Measurements from ENCODE around the gene GPR137C.

GPR137C gene

DNA sequence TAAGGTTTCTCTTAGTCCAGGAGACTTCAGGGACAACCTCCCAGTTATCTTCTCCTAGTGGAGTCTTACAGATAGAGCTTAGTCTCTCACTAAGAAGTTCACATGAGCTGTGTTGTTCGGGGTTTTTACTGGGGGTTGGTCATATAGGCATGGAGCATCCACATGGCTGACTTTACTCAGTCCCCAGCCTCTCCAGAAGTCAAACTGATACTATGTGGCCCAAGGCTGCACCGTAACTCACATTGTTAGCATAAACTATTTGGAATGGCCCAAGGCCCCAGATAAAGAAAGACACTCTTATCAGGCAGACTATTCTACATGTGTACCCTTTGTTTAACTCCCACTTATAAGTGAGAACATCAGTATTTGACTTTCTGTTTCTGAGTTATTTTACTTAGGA, 23.2 kb downstream of the GPR137C start:
- no peak for DNase-seq

DNA sequence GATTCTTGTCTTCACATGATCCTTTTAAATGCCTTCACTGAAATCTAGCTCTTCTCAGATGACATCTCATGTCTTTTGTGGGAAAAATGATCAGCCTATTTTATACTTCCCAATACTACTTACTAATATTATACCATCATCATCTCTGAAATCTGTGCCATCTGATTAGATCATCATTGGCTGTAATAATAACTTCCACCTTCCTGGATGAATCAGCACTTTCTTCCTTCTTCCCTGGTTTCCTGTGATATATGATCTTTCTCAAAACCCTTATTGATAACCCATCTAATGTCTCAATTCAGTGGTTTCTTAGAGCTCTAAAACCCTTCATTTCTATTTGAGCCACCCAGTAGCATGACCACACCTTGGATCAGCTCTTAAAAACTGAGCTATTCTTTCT, 30.9 kb downstream of the GPR137C start:
- DNase-seq = no peak

- DNase-seq = no peak
Observed at GRCh38 chr14:52589646-52590045, 37.0 kb downstream of the GPR137C start.

DNA sequence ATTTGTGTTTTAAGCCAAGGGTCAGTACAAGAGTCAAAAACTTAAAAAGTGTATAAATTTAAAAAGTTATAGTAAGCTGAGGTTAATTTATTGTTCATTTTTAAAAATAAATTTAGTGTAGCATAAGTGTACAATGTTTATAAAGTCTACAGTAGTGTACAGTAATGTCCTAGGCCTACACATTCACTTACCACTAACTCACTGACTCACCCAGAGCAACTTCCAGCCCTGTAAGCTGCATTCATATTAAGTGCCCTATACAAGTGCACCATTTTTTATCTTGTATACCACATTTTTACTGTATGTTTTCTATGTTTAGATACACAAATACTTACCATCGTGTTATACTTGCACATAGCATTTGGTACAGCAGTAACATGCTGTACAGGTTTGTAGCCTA, 37.7 kb downstream of the GPR137C start:
- no peak for DNase-seq

- no peak for DNase-seq
Observed at GRCh38 chr14:52596320-52596719, 43.7 kb downstream of the GPR137C start.

- DNase-seq = no peak
Observed at GRCh38 chr14:52596861-52597260, 44.2 kb downstream of the GPR137C start.

DNA sequence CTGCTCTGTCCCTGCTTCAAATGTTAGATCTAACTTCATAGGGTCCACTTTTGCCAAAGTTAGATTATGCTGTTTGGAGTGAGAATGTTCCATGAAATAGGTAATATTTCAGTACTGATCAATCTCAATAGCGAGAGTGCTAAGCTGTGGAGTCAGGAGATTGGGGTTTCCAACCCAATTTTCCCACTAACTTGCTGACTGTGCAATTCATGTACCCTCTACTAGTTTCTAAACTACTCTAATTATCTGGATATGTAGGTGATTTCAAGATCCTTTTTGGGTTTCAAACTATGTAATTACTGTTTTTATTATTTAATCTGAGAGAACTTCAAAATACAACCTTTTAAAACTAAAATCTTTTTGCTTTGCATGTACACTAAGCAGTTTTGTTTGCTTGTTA, 45.9 kb downstream of the GPR137C start:
- DNase-seq = no peak

- DNase-seq = no peak
Observed at GRCh38 chr14:52599974-52600373, 47.3 kb downstream of the GPR137C start.

DNA sequence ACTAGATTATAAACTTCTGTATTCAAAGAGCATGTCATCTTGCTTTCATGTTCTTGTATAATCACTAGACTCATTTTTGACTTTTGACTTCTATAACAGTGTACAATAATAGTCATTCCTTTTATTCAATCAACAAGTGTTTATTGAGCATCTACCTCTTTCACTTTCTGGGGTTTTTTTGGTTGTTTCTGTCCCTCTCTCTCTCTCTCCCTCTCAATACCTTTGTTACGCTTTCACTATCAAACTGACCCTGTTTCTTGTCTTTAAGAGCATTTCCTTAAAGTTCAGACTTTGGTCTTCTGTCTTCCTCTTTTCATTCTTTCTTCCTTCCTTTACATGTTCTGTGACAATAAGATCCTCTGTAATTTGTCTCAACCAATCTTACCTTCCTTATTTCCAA, 49.5 kb downstream of the GPR137C start:
- DNase-seq = no peak

GRCh38 chr14:52607061-52607460, 54.4 kb downstream of the GPR137C start:
- no peak for DNase-seq

DNA sequence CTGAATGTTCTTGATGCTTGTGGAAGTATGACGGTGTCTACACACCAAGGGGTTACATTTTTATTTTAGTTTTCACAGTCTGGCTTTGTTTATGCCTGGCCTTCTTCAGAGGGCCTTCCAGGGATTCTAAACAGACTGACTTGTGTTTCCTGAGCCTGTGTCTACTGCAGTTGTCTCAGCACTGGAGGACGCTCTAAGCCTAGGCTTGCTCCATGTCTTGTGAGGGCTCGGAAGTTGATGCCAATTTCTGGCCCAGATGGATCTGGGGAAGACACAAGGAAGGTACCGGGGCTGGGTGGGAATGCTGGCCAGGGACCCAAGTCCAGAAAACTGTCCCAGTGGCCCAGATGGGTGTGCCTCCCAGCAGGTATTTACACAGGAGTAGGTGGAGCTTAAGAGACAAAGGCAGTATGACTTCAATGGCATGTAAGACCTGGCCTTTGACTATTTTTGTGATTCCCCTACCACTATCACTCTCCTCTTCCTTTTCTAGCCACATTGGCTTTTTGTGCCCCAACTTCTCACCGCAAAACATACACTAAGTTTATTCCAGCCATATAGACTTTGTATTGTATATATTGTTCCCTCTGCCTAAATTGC, 56.9 kb downstream of the GPR137C start:
- DNase-seq = no peak

DNA sequence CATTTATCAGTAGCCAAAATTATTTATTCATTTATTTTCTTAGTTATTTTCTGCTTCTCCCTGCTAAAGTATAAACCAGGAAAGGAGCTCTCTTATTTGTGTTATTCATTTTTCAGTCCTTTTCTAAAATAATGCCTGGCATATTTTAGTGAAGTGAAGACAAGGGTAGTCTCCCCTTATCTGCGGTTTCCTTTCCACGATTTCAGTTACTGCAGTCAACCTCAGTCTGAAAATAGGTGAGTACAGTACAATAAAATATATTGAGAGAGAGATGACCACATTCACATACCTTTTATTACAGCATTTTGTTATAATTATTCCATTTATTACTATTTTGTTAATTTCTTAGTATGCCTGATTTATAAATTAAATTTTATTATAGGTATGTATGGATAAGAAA, 57.6 kb downstream of the GPR137C start:
- no peak for DNase-seq

- DNase-seq = no peak
Observed at GRCh38 chr14:52618602-52619001, 66.0 kb downstream of the GPR137C start.

- no peak for DNase-seq
Observed at GRCh38 chr14:52619687-52620086, 67.1 kb downstream of the GPR137C start.

- DNase-seq = no peak
Observed at GRCh38 chr14:52640137-52640536, 87.5 kb downstream of the GPR137C start.

DNA sequence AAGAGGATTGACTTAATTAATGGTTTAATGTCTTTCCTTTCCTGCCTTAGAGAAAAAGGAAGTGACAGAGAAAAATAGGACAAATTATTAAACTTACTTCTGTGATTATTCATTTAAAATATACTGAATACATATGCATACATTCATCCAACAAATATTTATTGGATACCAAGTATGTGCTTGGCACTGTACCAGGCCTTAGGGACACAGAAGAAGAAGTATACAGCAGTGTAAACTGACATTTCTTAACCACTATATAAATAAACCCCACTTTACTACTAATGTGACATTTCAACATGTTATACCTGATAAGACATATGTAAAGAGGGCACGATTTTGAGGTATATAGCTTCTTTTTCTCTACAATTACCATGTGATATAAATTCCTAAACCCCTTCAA, 89.1 kb downstream of the GPR137C start:
- no peak for DNase-seq

GRCh38 chr14:52649511-52649910, 96.9 kb downstream of the GPR137C start:
- DNase-seq = no peak

DNA sequence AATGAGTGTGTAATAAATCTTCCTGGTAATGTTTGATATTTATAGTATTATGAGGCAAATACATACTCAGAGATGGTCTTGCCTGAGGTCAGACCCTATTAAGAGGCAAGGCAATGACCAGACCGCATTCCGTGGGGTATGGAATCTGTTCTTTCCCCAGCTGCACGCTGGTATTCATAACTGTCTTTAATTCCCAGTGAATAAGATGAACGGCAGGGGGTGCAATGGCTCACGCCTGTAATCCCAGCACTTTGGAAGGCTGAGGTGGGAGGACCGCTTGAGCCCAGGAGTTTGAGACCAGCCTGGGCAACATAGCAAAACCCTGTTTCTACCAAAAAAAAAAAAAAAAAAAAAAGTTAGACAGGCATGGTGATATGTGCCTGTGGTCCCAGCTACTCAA, 98.1 kb downstream of the GPR137C start:
- DNase-seq = no peak

DNA sequence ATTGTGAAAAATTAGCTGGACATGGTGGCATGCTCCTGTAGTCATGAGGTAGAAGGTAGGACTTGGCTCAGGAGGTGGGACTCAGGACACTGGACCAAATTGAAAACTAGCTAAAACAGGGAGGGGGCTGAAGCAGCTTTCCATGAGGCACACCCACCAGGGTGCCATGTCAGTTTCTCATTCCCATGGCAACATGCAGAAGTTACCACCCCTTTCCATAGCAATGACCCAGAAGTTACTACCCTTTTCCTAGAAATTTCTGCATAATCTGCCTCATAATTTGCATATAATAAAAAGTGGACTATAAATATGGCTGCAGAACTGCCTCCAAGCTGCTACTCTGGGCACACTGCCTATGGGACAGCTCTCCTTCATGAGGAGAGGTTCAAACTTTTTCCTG, 104.3 kb downstream of the GPR137C start:
- DNase-seq = no peak

DNA sequence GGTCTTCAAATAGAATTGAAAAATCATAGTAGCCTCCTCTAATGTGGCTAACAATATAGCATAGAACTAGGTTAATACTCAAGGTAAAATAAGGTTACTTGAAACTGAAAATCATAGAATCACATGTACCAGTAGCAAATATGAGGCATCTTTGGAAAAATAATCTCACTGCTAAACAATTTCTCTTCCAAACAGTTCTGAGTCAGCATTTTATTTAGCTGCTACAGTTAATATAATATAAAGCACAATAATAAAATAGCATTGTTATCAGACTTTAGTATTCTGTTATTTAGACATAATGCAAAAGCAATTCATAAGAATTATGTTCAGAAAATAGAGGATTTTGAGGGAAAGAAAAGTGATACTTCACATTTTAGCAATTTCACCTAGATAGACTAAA, 107.7 kb downstream of the GPR137C start:
- no peak for DNase-seq

- DNase-seq = no peak
Observed at GRCh38 chr14:52660832-52661231, 108.2 kb downstream of the GPR137C start.

DNA sequence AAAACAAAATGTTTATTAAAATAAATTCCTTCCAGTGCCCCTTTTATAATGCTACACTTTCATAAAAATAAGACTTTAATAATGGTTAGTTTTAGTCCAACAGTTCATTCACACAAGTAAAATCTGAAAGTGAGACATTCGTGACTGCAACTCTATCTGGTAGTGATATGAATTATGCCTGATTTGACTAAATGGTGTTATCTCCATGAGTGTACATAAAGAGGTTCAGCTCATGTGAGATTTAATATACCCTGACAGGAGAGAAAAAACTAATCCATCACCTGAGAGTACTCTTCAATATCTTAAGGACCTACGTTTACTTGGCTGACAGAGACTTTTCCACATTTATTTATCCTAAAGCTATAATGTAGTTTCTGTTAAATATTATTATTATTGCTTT, 108.7 kb downstream of the GPR137C start:
- no peak for DNase-seq

GRCh38 chr14:52663850-52664249, 111.2 kb downstream of the GPR137C start:
- DNase-seq = no peak

GRCh38 chr14:52678591-52678990, 126.0 kb downstream of the GPR137C start:
- no peak for DNase-seq

DNA sequence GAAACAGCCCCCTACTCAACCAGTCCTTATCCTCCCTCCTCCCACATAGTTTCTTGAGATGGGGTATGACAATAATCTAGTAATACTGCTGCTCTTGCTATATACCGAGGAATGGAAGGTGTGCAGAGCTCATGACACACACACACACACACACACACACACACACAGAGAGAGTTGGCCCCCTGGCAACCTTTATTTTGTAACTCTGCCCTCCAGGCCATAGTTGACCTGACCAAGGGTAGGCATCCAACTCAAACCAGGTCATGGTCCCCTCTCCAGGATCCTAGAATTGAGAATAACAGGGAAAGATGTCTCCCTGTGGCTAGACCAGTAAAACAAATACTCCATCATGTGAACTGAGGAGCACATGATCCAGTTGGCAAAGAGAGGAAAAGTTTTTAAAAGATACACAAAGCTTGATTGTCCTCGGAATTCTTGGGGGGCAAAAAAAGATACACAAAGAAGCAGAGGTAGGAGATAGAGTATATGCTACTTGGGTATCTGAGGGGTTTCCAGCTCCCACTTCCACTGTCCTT, 131.4 kb downstream of the GPR137C start:
- no peak for DNase-seq

- no peak for DNase-seq
Observed at GRCh38 chr14:52686176-52686575, 133.5 kb downstream of the GPR137C start.
